Activated CD4-positive, alpha-beta memory T cell treated with anti-CD3 and anti-CD28 coated beads for 36 hours (primary cell): ENCODE results near the gene CSAD. TPM values are rescaled to one million over a fixed set of nuclear protein-coding genes. Genes with fewer than 3 reads are reported as not detected.

Experiments used
- CTCF ChIA-PET: fragments of 350-600 bp; sonication (Branson Sonifier 250); formaldehyde crosslinking; loops from one replicate; lab custom pipeline; 2021; ENCODE audit warnings: antibody characterized with exemption, inconsistent platforms; lab: Charles Lee
- POLR2A ChIA-PET: fragments of 350-600 bp; sonication (Branson Sonifier 250); formaldehyde crosslinking; loops from one replicate; lab custom pipeline; 2021; ENCODE audit warnings: antibody characterized with exemption; lab: Charles Lee
- DNase-seq: peaks from one replicate; pipeline ENCODE4 v3.0.0-alpha.2; 2020
- H3K27ac Mint-ChIP-seq: one replicate; pipeline ENCODE4 v1.8.0; 2021; ENCODE audit warnings: mixed read lengths
- H3K27me3 Mint-ChIP-seq: one replicate; pipeline ENCODE4 v1.8.0; 2021; ENCODE audit warnings: mixed read lengths
- H3K36me3 Mint-ChIP-seq: one replicate; pipeline ENCODE4 v1.8.0; 2021; ENCODE audit warnings: mixed read lengths
- H3K4me1 Mint-ChIP-seq: one replicate; pipeline ENCODE4 v1.8.0; 2021; ENCODE audit warnings: low read depth, mixed read lengths
- H3K4me3 Mint-ChIP-seq: one replicate; pipeline ENCODE4 v1.8.0; 2021; ENCODE audit warnings: mild to moderate bottlenecking, mixed read lengths
- H3K9me3 Mint-ChIP-seq: one replicate; pipeline ENCODE4 v1.8.0; 2021; ENCODE audit warnings: mixed read lengths
- intact Hi-C: fragments of 100-400 bp; cut with micrococcal nuclease; formaldehyde crosslinking; loops from one replicate; pipeline ENCODE4 v1.15.1; 2023
- total RNA-seq, 2 experiments: library from RNA; stranded (reverse); gene quantifications; one replicate each; pipeline ENCODE4 v1.2.3, GENCODE V29; 2021

Gene CSAD
- total RNA-seq, 2 experiments from 2014 or later, result 21.4 to 23.7 TPM

DNA sequence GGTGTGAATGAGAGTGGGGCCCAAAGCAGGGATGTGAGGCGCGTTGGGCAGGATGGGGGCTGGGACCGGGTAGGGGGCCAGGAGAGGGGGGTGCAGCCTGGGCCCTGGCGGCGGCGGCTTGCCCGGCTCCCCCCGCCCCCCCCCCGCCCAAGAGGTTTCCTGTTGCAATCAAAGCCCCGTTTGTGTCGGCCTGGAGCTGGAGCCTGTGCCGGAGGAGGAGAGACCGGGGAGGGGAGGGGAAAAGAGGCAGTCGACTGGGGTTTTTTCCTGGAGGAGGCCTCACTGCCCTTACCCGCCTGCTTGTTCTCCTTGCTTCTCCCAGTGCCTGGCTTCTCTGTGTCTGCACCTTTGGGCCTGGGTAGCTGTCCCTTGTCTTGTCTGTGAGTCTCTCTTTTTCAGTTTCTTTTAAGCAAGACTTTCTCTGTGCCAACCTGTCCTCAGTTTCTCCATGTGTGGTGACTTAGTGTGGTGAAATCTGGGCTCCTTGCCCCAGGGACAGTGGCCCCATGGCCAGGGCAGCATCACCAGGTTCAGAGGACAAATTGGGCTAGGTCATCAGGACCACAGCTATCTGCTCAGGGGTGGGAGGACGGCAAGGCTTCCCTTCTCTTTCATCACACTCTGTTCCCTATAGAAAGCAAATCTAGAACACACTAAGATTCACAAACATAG is 42.8 kb upstream of the CSAD start:
- Mint-ChIP-seq H3K36me3 (peaks cover 5% of the 10 kb centered on the region), H3K4me1 (peaks cover 63% of the 10 kb centered on the region), H3K27me3 (no peaks in the 10 kb centered on the region), H3K27ac (peak overlapping the region; percentile 69), H3K9me3 (no peaks in the 10 kb centered on the region), H3K4me3 (peak overlapping the region; percentile 65)
- CTCF ChIA-PET, result interaction anchor here (1.9 kb wide), 1 partner anchor 10 kb away, joined by 10 read pairs; no protein-coding TSS in a partner anchor
- POLR2A ChIA-PET, result interaction anchor here (1.0 to 1.4 kb wide), 2 partner anchors 9 to 13 kb away, joined by 3 to 4 read pairs; no protein-coding TSS in a partner anchor
- DNase-seq, result peak; percentile 48
- intact Hi-C loops, result loop anchor here (5.0 kb wide), 1 partner anchor 229 kb away; the partner anchor contains the start of gene PCBP2

DNA sequence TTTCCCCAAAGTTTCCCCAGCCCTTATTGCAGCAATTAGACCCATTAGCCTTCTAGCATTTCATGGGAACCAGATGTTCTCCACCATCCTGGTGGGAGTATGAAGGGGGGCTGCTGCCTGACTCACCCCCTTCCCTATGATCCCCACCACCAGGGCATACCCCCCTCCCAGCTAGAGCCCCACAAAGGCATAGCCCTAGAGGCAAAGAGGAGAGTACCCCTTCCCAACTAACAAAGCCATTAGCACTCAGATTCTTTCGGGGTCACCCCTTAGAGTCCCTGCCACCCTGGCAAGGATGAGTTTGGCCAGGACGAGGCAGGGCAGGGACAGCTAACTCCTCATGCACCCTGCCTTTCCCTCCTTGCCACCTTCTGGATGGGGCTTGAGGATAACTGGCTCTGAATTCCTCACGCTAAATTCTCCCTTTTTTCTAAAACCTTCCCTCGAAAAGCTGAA is 42.1 kb upstream of the CSAD start:
- POLR2A ChIA-PET, result interaction anchor here (0.6 to 1.4 kb wide), 3 partner anchors 10 to 45 kb away, joined by 3 to 5 read pairs (median 4); partner anchors contain the start of gene ESPL1
- H3K4me1 Mint-ChIP-seq, result peaks cover 64% of the 10 kb centered on the region
- H3K27me3 Mint-ChIP-seq, result no peaks in the 10 kb centered on the region
- peak overlapping the region; percentile 92 for H3K27ac Mint-ChIP-seq
- intact Hi-C loops, result loop anchor here (5.0 kb wide), 1 partner anchor 229 kb away; the partner anchor contains the start of gene PCBP2
- H3K4me3 Mint-ChIP-seq, result peak overlapping the region; percentile 65
- H3K36me3 Mint-ChIP-seq, result peaks cover 5% of the 10 kb centered on the region
- no peak for DNase-seq
- H3K9me3 Mint-ChIP-seq, result no peaks in the 10 kb centered on the region
- CTCF ChIA-PET, result interaction anchor here (0.6 to 1.9 kb wide), 3 partner anchors 9 to 76 kb away, joined by 3 to 10 read pairs (median 6); no protein-coding TSS in a partner anchor

DNA sequence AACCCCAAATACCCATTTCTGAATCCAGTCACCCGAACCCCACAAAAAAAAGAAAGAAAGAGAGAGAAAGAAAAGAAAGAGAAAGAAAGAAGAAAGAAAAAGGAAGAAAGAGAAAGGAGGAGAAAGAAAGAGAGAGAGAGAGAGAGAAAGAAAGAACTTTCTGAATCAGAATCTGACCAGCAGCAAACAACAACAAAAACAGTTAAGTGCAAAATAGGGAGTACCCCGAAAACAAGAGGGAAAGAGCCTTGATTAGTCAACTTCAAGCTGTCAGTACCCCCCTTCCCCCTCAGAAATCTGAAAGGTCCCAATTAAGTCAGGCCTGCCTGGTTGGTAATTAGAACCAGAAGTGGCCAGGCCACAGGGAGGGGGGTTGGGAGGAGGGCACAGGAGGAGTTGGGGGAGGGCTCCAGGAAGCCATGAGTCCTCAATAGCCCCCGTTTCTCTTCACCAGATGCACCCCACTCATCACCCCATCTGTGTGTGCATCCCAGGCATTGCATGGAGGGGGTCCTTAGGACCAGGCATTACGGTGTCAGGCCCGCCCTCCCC is 41.5 kb upstream of the CSAD start:
- CTCF ChIA-PET, result interaction anchor here (0.6 to 0.9 kb wide), 2 partner anchors 9 to 76 kb away, joined by 3 to 6 read pairs; no protein-coding TSS in a partner anchor
- DNase-seq, result no peak
- intact Hi-C loops, result loop anchor here (5.0 kb wide), 1 partner anchor 230 kb away; the partner anchor contains the start of gene PCBP2

DNA sequence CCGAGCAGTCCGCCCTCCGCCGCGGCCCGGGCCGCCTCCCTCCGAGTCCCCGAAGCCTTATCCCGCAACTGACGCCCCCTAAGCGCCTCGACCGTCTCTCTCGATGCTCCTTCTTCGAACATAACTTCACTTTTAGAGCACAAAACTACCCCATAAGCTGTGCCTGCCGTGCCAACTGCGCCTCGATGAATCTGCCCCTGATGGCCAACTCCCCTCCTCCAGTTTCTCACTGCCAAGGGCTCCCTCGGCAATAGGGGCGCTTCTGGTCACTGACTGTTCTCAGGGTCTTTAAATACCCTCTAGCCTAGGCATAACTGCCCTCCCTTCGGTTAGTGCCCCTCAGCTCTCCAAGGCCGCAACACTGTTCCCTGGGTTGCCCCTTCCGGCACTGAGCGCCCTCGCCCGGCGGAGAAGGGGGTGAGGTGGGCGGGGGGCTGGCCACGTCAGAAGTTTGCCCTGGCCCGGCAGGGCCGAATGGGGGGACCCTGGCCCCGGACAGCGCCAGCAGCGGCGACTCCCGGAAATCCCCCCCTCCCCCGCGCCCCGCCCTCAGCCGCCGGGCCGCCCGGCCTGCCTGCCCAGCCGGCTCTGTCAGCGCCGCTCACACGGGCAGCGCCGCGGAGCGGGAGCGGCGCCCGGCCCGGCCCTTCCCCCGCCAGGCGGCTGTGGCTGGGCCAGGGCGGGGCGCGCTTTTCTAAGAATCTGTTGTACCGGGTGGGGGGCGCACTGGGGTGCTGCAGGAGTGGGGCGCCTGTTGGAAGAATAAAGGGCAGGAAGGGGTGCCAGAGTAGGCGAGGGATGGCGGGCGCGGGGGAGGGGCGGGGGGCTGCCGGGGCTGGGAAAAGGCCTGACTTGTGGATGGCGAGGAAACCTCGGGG is 40.7 kb upstream of the CSAD start:
- H3K9me3 Mint-ChIP-seq, result no peaks in the 10 kb centered on the region
- no peaks in the 10 kb centered on the region for H3K27me3 Mint-ChIP-seq
- H3K27ac Mint-ChIP-seq, result peak overlapping the region; percentile 93
- CTCF ChIA-PET, result interaction anchor here (0.8 to 13.0 kb wide), 6 partner anchors 10 to 100 kb away, joined by 3 to 164 read pairs (median 6); partner anchors contain the start of genes AAAS and ESPL1
- peak; percentile 70 for DNase-seq
- H3K4me3 Mint-ChIP-seq, result peak overlapping the region; percentile 80
- H3K4me1 Mint-ChIP-seq, result peaks cover 70% of the 10 kb centered on the region
- POLR2A ChIA-PET, result interaction anchor here (1.4 to 4.5 kb wide), 6 partner anchors 10 to 46 kb away, joined by 3 to 33 read pairs (median 12); partner anchors contain the start of genes CSAD, ESPL1, ITGB7 and RARG
- intact Hi-C loops, result loop anchor here (1.0 to 5.0 kb wide), 5 partner anchors 11 to 231 kb away; partner anchors contain the start of genes CSAD, PCBP2, PFDN5 and RARG
- H3K36me3 Mint-ChIP-seq, result peaks cover 5% of the 10 kb centered on the region

More for the DNA sequence above, 41.5 kb upstream of the CSAD start:
- Mint-ChIP-seq H3K27me3 (no peaks in the 10 kb centered on the region), H3K9me3 (no peaks in the 10 kb centered on the region), H3K4me3 (peak overlapping the region; percentile 65), H3K4me1 (peaks cover 67% of the 10 kb centered on the region), H3K36me3 (peaks cover 5% of the 10 kb centered on the region), H3K27ac (peak overlapping the region; percentile 92)
- POLR2A ChIA-PET, result interaction anchor here (0.6 to 1.4 kb wide), 2 partner anchors 10 to 46 kb away, joined by 3 to 5 read pairs; partner anchors contain the start of gene ESPL1

DNA sequence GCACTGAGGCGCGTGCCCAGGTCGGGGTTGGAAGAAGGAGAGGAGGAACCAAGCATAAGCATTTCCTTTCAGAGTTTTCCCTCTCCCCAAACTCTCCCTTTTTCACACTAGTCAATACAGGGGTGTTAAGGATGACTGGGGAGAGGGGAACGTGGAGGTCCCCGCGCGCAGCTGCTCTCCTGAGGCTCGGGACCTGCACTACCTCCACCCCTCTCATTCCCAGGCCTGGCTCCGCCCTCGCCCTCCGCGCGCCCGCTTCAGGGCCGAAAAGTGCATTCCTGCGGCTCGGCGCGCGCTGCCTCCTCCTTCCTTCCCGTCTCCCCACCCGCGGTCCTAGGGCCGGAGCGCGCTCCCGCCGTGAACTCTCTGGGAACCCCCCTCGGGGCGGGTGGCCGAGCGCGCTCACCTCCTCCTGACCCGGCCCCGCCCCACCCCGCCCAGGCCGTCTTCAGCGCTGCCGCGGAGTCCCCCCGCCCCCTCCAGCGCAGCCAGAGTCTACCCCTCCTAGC is 40.0 kb upstream of the CSAD start:
- H3K4me1 Mint-ChIP-seq, result peaks cover 74% of the 10 kb centered on the region
- H3K36me3 Mint-ChIP-seq, result peaks cover 5% of the 10 kb centered on the region
- intact Hi-C loops, result loop anchor here (1.0 to 5.0 kb wide), 9 partner anchors 12 to 232 kb away; partner anchors contain the start of genes CSAD, ESPL1, PCBP2 and PFDN5
- ChIA-PET POLR2A (interaction anchor here (1.1 to 4.5 kb wide), 12 partner anchors 10 to 104 kb away, joined by 3 to 33 read pairs (median 6); partner anchors contain the start of genes CSAD, ESPL1, ITGB7 and MYG1), CTCF (interaction anchor here (0.8 to 13.0 kb wide), 9 partner anchors 9 to 101 kb away, joined by 3 to 164 read pairs (median 6); partner anchors contain the start of genes AAAS, CSAD, ESPL1 and ZNF740)
- H3K9me3 Mint-ChIP-seq, result no peaks in the 10 kb centered on the region
- H3K27ac Mint-ChIP-seq, result peak overlapping the region; percentile 93
- DNase-seq, result peak; percentile 92
- H3K27me3 Mint-ChIP-seq, result no peaks in the 10 kb centered on the region
- H3K4me3 Mint-ChIP-seq, result peak overlapping the region; percentile 80

DNA sequence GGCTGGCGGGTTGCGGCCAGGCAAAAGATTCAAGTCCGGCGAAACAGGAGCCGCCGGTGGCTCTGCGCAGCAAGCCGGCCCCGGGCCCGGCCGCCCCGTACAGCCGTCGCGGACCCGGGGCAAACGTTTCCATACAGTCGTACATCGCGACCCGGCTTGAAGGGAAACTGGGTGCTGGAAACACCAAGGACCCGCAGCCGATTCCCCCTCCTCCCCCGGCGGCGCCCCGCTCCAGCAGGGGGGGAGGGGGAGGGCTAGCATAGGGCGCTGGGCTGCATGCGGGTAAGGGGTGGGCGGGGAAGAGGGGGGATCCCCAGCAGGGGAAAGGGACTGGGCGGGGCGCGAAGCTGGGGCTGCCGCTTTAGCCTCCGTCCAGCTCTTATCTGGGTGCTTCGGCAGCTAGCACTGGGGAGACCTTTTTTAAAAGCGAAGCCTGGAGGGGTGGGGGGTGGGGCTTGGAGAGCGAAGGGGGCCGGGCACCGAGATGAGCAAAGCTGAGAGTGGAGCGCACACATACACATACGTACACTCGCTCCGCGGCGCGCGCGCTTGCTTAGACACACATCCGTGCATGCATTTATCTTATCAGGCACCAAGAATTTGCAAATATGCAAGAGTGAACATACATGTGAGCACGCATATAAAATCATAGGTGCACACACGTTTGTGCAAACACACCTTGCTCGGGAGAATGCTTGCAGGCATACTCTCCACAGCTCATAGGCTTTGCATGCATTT is 39.4 kb upstream of the CSAD start:
- DNase-seq, result peak; percentile 88
- POLR2A ChIA-PET, result interaction anchor here (0.6 to 4.5 kb wide), 19 partner anchors 11 to 1779 kb away, joined by 3 to 33 read pairs (median 5); partner anchors contain the start of genes CSAD, ESPL1, ITGB7 and MYG1
- Mint-ChIP-seq H3K9me3 (no peaks in the 10 kb centered on the region), H3K4me3 (peak overlapping the region; percentile 89), H3K27me3 (no peaks in the 10 kb centered on the region), H3K4me1 (peaks cover 71% of the 10 kb centered on the region), H3K27ac (peak overlapping the region; percentile 93), H3K36me3 (peaks cover 10% of the 10 kb centered on the region)
- CTCF ChIA-PET, result interaction anchor here (0.6 to 13.0 kb wide), 11 partner anchors 8 to 101 kb away, joined by 3 to 164 read pairs (median 4); partner anchors contain the start of genes AAAS, CSAD, ESPL1 and ZNF740
- intact Hi-C loops, result loop anchor here (1.0 to 5.0 kb wide), 8 partner anchors 11 to 232 kb away; partner anchors contain the start of genes ESPL1, PCBP2 and PFDN5

DNA sequence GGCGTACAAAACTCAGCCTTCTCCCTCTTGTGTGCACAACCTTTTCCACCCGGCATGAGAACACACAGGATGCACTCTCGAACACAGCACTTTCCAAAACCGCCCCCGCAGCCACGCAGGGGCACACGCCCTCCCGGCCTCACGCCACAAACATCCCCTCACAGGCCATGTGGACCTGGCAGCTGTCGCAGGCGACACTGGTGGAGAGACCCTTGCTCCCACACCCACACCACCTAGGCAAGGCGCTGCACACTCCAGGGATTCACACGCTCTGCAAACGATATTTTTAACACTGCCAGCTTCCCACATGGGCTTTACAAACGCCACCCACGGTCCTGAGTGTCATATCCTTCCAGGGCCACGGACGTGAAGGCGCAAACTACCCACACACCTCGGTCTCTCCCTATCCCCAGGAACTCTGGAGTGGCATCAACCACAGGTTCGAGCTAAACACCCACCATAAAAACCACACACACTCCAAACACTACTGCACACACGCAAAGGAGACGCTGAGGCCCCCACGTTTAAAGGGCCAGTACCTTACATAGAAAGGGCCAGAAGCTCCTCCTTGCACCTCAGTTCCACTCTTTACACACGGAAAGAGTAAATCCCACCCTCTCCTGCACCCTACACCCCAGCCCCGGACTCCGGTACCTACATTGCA is 38.7 kb upstream of the CSAD start:
- no peaks in the 10 kb centered on the region for H3K27me3 Mint-ChIP-seq
- POLR2A ChIA-PET, result interaction anchor here (0.6 to 4.5 kb wide), 18 partner anchors 11 to 1778 kb away, joined by 3 to 33 read pairs (median 6); partner anchors contain the start of genes CSAD, ESPL1, ITGB7 and MYG1
- H3K4me3 Mint-ChIP-seq, result peak overlapping the region; percentile 89
- peak overlapping the region; percentile 93 for H3K27ac Mint-ChIP-seq
- peak; percentile 80 for DNase-seq
- H3K36me3 Mint-ChIP-seq, result peaks cover 11% of the 10 kb centered on the region
- H3K4me1 Mint-ChIP-seq, result peaks cover 65% of the 10 kb centered on the region
- intact Hi-C loops, result loop anchor here (1.0 kb wide), 1 partner anchor 10 kb away; no protein-coding TSS in a partner anchor
- CTCF ChIA-PET, result interaction anchor here (0.6 to 13.0 kb wide), 12 partner anchors 8 to 101 kb away, joined by 3 to 164 read pairs (median 4); partner anchors contain the start of genes AAAS, CSAD, ESPL1 and ZNF740
- no peaks in the 10 kb centered on the region for H3K9me3 Mint-ChIP-seq

DNA sequence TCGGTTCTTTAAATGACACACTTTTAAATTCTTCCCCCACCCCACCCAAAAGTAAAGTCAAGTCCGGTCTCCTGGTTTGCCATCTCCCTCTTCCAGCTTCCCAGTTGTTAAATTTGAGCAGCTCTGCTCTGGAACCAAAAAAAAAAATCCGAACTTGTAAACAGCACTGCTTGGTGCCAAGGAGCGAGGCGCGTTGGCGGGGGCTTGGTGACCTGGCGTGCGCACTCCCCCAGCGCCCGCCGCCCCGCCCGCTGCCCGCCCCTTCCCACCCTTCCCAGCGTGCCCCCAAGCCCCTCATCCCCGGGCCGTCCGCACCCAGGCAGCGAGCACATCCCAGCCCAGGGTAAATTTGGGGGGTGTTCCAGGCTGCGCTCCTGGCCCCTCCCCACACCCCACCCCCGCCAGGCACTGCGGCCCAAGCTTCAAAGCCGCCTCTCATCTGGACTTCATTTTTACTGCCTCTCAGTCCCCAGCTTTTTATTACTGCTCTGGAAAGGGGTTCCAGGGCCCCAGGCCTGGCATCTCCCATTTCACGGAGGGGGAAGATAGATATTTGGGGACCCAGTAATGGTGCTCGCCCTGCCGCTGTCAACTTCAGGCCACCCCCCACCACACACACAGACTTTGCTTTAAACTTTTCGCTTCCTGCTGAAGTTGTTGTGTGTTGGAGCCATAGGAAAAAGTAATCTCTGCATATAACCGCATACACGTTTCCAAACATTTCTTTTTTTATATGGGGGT is 38.0 kb upstream of the CSAD start:
- Mint-ChIP-seq H3K4me3 (peak overlapping the region; percentile 89), H3K4me1 (peaks cover 64% of the 10 kb centered on the region), H3K9me3 (no peaks in the 10 kb centered on the region), H3K36me3 (peaks cover 15% of the 10 kb centered on the region), H3K27ac (peak overlapping the region; percentile 93), H3K27me3 (no peaks in the 10 kb centered on the region)
- ChIA-PET CTCF (interaction anchor here (0.8 to 13.0 kb wide), 12 partner anchors 10 to 153 kb away, joined by 3 to 164 read pairs (median 6); partner anchors contain the start of genes AAAS, CSAD, ESPL1 and ITGB7), POLR2A (interaction anchor here (0.9 to 4.5 kb wide), 12 partner anchors 11 to 282 kb away, joined by 3 to 33 read pairs (median 6); partner anchors contain the start of genes CSAD, ESPL1, ITGB7 and MYG1)
- intact Hi-C loops, result loop anchor here (1.0 kb wide), 1 partner anchor 9 kb away; no protein-coding TSS in a partner anchor
- DNase-seq, result no peak
